Keratinocyte (primary cell): ENCODE measurements around the gene CCDC69. TPM values are rescaled to one million over a fixed set of nuclear protein-coding genes. Genes with fewer than 3 reads are reported as not detected.
A peak's percentile ranks its signal among the peaks of the same experiment; 100 is the strongest.

Experiments used
- DNase-seq: peaks from one replicate; pipeline ENCODE4 v3.0.0-alpha.2; 2011; ENCODE audit warnings: low read depth, missing footprints, low spot score
- FAIRE-seq: peaks from 2 replicates; lab custom pipeline; 2011; peaks lifted over from hg19 to GRCh38; lab: Jason Lieb, UNC
- H2AFZ ChIP-seq: 2 replicates; pipeline ENCODE4 v1.6.0; 2012; ENCODE audit warnings: low read length, control low read depth, inconsistent platforms; ENCODE audit not compliant: control insufficient read depth
- H3K27ac ChIP-seq: 2 replicates; pipeline ENCODE4 v1.5.1; 2011; ENCODE audit warnings: low read length; ENCODE audit not compliant: control insufficient read depth, insufficient read depth
- H3K27me3 ChIP-seq: 3 replicates; pipeline ENCODE4 v1.6.0; 2011; ENCODE audit warnings: low read length; ENCODE audit not compliant: control insufficient read depth, insufficient read depth; ENCODE audit errors: extremely low read depth
- H3K36me3 ChIP-seq, 2 experiments: 2 replicates in 1 of 2; 3 replicates in 1 of 2; pipeline ENCODE4 v1.5.1; 2011; ENCODE audit warnings: low read length in 2 of 2, mild to moderate bottlenecking in 1 of 2; ENCODE audit not compliant: control insufficient read depth in 2 of 2, insufficient read depth in 2 of 2; ENCODE audit errors: extremely low read depth in 1 of 2
- H3K4me1 ChIP-seq: 3 replicates; pipeline ENCODE4 v1.5.1; 2011; ENCODE audit warnings: low read length; ENCODE audit not compliant: control insufficient read depth, insufficient read depth; ENCODE audit errors: extremely low read depth
- H3K4me2 ChIP-seq: 3 replicates; pipeline ENCODE4 v1.6.0; 2011; ENCODE audit warnings: low read depth, low read length; ENCODE audit not compliant: control insufficient read depth, insufficient read depth; ENCODE audit errors: extremely low read depth
- H3K4me3 ChIP-seq, 3 experiments: fragments of 200-600 bp in 1 of 3; sonication (generic) in 1 of 3; 2 replicates in 2 of 3; 3 replicates in 1 of 3; pipeline ENCODE4 v1.5.1; 2011 to 2016; ENCODE audit warnings: low read length in 3 of 3, mild to moderate bottlenecking in 3 of 3, control low read depth in 2 of 3, inconsistent platforms in 1 of 3, low read depth in 1 of 3, mixed read lengths in 1 of 3, mixed run types in 1 of 3, moderate library complexity in 1 of 3; ENCODE audit not compliant: control insufficient read depth in 2 of 3, insufficient read depth in 2 of 3; ENCODE audit errors: extremely low read depth in 1 of 3
- H3K79me2 ChIP-seq: 2 replicates; pipeline ENCODE4 v1.6.0; 2012; ENCODE audit warnings: low read length; ENCODE audit not compliant: control insufficient read depth, insufficient read depth
- H3K9ac ChIP-seq: 3 replicates; pipeline ENCODE4 v1.6.0; 2011; ENCODE audit warnings: low read length; ENCODE audit not compliant: control insufficient read depth, insufficient read depth; ENCODE audit errors: extremely low read depth
- H3K9me1 ChIP-seq: 3 replicates; pipeline ENCODE4 v1.6.0; 2011; ENCODE audit warnings: low read length; ENCODE audit not compliant: control insufficient read depth, insufficient read depth; ENCODE audit errors: extremely low read depth
- H3K9me3 ChIP-seq: 2 replicates; pipeline ENCODE4 v1.5.1; 2012; ENCODE audit warnings: low read depth, low read length; ENCODE audit not compliant: control insufficient read depth
- H4K20me1 ChIP-seq: 3 replicates; pipeline ENCODE4 v1.6.0; 2011; ENCODE audit warnings: low read length; ENCODE audit not compliant: control insufficient read depth, insufficient read depth; ENCODE audit errors: extremely low read depth
- EZH2 ChIP-seq: IDR thresholded peaks from one replicate; pipeline ENCODE4 v1.6.1; 2012; ENCODE audit warnings: inconsistent platforms, mild to moderate bottlenecking, low read length, moderate library complexity
- dilution Hi-C: fragments of 300-500 bp; cut with MboI; formaldehyde crosslinking; loops from one replicate; pipeline ENCODE4 v1.7.0; 2020; ENCODE audit warnings: low sequenced_read_pairs; ENCODE audit not compliant: extremely low pct_ligation_motif_present
- polyA plus RNA-seq, 5 experiments: library from polyadenylated mRNA; depleted of rRNA in 3 of 5; stranded (reverse) in 3 of 5; stranded (forward) in 1 of 5; unstranded in 1 of 5; fragments of >200 nt; gene quantifications; 1 replicate in 1 of 5; 2 replicates in 3 of 5; 3 replicates in 1 of 5; pipeline versions ENCODE4 v1.2.1 to v1.2.3, GENCODE V29; 2011 to 2012; ENCODE audit warnings: missing spikeins in 2 of 5, low read depth in 1 of 5, low replicate concordance in 1 of 5
- TF ChIP-seq, protein P1 (sequence below), 3 experiments: IDR thresholded peaks in 1 of 3; conservative IDR thresholded peaks in 1 of 3; optimal IDR thresholded peaks in 1 of 3; 2 replicates in 2 of 3; 3 replicates in 1 of 3; pipeline versions ENCODE3 to v1.5.1; 2011; ENCODE audit warnings: low read length in 3 of 3, mild to moderate bottlenecking in 3 of 3, moderate library complexity in 2 of 3, control low read depth in 1 of 3, inconsistent platforms in 1 of 3; ENCODE audit not compliant: insufficient read depth in 2 of 3; ENCODE audit errors: extremely low read depth in 1 of 3

CCDC69 gene
- polyA plus RNA-seq, 1 donor (not counting 4 experiments of a cell fraction or from before 2014, with no cell fraction given): 4.1 TPM

DNA sequence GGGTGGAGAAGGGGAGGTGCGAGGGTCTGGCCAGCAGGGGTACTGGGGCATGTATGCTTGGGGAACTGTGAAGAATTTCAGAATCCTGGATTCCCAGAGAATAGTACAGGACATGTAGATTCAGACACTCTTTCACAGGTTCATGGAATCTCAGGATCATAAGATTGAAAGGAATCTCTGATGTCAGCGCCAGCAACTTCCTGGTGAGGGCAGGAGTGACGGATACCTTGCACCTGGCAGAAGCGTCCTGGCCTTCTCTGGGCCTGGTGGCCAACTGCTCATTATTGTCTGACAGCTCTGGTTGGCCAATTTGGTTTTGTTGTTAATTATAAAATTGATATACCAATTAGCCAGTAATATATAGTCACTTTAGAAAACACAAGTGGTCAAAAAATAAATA, 36.0 kb upstream of the CCDC69 start:
- H4K20me1 ChIP-seq: no peaks in the 10 kb centered on the region
- no peak overlapping the region for H3K4me3 ChIP-seq
- dilution Hi-C loops: no loop called here
- H3K4me2 ChIP-seq: no peak overlapping the region
- no peak overlapping the region for H3K9ac ChIP-seq
- FAIRE-seq (no peak), DNase-seq (no peak)
- H3K4me1 ChIP-seq: peaks cover 60% of the 10 kb centered on the region
- TF ChIP-seq EZH2: no peak
- TF ChIP-seq, protein P1, sequence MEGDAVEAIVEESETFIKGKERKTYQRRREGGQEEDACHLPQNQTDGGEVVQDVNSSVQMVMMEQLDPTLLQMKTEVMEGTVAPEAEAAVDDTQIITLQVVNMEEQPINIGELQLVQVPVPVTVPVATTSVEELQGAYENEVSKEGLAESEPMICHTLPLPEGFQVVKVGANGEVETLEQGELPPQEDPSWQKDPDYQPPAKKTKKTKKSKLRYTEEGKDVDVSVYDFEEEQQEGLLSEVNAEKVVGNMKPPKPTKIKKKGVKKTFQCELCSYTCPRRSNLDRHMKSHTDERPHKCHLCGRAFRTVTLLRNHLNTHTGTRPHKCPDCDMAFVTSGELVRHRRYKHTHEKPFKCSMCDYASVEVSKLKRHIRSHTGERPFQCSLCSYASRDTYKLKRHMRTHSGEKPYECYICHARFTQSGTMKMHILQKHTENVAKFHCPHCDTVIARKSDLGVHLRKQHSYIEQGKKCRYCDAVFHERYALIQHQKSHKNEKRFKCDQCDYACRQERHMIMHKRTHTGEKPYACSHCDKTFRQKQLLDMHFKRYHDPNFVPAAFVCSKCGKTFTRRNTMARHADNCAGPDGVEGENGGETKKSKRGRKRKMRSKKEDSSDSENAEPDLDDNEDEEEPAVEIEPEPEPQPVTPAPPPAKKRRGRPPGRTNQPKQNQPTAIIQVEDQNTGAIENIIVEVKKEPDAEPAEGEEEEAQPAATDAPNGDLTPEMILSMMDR (optimal IDR thresholded peaks at IDR 0.05 in 1 of 3, IDR thresholded peaks at IDR 0.05 in 1 of 3, conservative IDR thresholded peaks at IDR 0.05 in 1 of 3; ENCODE audit: extremely low read depth in 1 of 3, insufficient read depth in 2 of 3, low read length in 3 of 3): no peak
- H3K27ac ChIP-seq: no peak overlapping the region
- no peaks in the 10 kb centered on the region for H3K9me3 ChIP-seq
- peaks cover 0 to 8% of the 10 kb centered on the region in 2 experiments for H3K36me3 ChIP-seq
- H3K27me3 ChIP-seq: no peaks in the 10 kb centered on the region
- no peak overlapping the region for H2AFZ ChIP-seq
- H3K9me1 ChIP-seq: no peaks in the 10 kb centered on the region
- H3K79me2 ChIP-seq: peaks cover 44% of the 10 kb centered on the region

DNA sequence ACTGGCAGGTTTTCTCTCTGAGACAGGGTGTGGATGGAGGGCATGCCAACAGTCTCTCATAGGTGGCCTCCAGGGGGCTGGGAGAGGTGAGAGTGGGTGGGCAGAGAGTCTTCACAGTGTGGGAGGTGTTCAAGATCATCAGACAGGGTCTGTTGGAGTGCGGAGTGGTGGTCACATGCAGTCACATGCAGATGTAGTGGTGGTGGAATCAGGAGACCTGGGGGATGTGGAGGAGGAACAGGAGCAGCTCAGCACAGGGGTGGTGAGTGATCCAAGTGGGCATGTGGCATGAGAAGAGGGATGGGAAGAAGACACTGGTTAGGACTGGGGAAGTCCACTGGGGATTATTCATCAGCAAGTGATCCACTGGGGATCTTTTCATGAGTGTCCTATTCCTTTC, 34.9 kb upstream of the CCDC69 start:
- Histone ChIP-seq H3K27me3 (no peaks in the 10 kb centered on the region), H3K9me3 (no peaks in the 10 kb centered on the region), H4K20me1 (no peaks in the 10 kb centered on the region), H3K36me3 (peaks cover 0 to 8% of the 10 kb centered on the region in 2 experiments), H3K9ac (no peak overlapping the region), H3K9me1 (no peaks in the 10 kb centered on the region), H3K79me2 (peaks cover 54% of the 10 kb centered on the region), H3K4me1 (peaks cover 52% of the 10 kb centered on the region), H2AFZ (no peak overlapping the region), H3K4me3 (no peak overlapping the region), H3K4me2 (peak overlapping the region; percentile 82), H3K27ac (peak overlapping the region; percentile 80)
- dilution Hi-C loops: no loop called here
- TF ChIP-seq, protein P1 (optimal IDR thresholded peaks at IDR 0.05 in 1 of 3, IDR thresholded peaks at IDR 0.05 in 1 of 3, conservative IDR thresholded peaks at IDR 0.05 in 1 of 3; ENCODE audit: extremely low read depth in 1 of 3, insufficient read depth in 2 of 3, low read length in 3 of 3): no peak
- no peak for TF ChIP-seq EZH2
- DNase-seq (no peak), FAIRE-seq (no peak)
